HG03460 (cell line): ENCODE measurements around the gene SMIM3.

Source experiments
- ATAC-seq: cut with Tn5 transposase; IDR thresholded peaks from one replicate; pipeline ENCODE4 v1.9.1; 2021; ENCODE audit not compliant: unreplicated experiment

Gene SMIM3

GRCh38 chr5:150765011-150765798 lies 13.4 kb upstream of the SMIM3 start:
- ATAC-seq = no peak

- no peak for ATAC-seq
These were observed 12.8 kb upstream of the SMIM3 start for GRCh38 chr5:150765799-150766169.

GRCh38 chr5:150766251-150766650 lies 12.3 kb upstream of the SMIM3 start:
- ATAC-seq = no peak

DNA sequence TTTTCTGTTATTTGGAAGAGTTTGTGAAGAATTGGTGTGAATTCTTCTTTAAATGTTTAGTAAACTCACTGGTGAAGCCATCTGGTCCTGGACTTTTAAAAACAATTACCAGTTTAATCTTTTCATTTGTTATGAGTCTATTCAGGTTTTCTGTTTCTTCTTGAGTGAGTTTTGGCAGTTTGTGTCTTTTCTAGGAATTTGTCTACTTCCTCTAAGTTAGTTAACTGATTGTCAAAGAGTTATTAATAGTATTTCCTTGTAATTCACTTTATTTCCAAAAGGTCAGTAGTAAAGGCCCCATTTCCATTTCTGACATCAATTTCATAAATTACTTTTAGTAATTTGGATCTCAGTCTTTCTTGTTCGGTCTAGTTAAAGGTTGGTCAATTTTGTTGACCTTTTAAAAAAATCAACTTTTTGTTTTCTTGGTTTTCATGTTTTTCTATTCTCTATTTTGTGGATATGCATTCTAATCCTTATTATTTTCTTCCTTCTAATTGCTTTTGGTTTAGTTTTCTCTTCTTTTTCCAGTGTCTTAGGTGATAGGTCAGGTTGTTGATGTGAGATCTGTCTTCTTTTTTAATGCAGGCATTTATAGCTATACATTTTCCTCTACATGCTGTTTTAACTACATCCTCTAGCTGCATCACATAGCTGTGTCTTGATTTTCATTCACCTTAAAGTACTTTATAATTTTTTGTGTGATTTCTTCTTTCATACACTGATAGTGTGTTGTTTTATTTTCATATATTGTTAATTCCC lies 7.3 kb upstream of the SMIM3 start:
- ATAC-seq = no peak

DNA sequence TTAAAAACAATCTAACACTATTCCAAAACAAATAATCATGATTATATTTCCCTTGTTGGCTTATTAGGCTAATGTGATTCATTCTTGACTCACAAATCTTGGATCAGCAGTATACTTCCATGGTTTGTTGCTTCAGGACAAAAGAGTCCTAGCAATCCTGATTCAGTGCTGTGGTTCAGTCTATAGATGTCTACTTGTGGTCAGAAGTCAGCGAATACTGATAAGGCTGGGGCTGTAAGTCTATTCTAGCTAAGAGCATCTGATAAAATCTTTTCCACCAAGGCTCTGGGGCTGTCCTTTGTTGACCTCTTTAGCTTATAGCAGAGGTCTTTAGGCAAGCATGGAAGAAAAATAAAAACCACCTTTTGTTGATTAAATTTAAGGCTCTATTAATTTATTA lies 4.4 kb upstream of the SMIM3 start:
- no peak for ATAC-seq

- ATAC-seq = no peak
These were observed 872 bp upstream of the SMIM3 start for GRCh38 chr5:150777685-150778084.

- no peak for ATAC-seq
These were observed 455 bp upstream of the SMIM3 start for GRCh38 chr5:150778088-150778516.

- no peak for ATAC-seq
These were observed 1.0 kb downstream of the SMIM3 start for GRCh38 chr5:150779397-150780186.

- ATAC-seq = peak; percentile 47
These were observed 1.7 kb downstream of the SMIM3 start for GRCh38 chr5:150780187-150780692.

GRCh38 chr5:150780816-150781221 lies 2.3 kb downstream of the SMIM3 start:
- no peak for ATAC-seq

GRCh38 chr5:150781706-150782614 lies 3.4 kb downstream of the SMIM3 start:
- ATAC-seq = no peak

- ATAC-seq = no peak
These were observed 4.3 kb downstream of the SMIM3 start for GRCh38 chr5:150782850-150783249.

- peak; percentile 47 for ATAC-seq
These were observed 4.9 kb downstream of the SMIM3 start for GRCh38 chr5:150783422-150783928.

DNA sequence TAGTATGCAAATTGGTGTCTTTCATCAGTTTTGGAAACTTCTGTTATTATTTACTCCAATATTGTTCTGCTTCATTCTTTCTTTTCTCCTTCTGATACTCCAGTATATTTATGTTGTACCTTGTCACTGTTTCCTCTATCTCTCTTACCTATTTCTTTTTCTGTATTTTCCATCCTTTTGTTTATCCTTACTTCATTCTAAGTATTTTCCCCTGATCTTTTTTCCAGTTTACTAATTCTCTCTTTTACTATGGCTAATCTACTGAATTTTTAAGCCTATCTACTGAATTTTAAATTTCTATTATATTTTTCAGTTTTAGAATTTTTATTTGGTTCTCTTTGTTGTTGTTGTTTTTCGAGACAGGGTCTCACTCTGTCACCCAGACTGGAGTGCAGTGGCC lies 7.4 kb downstream of the SMIM3 start:
- ATAC-seq = no peak

- ATAC-seq = no peak
These were observed 8.3 kb downstream of the SMIM3 start for GRCh38 chr5:150786876-150787275.

DNA sequence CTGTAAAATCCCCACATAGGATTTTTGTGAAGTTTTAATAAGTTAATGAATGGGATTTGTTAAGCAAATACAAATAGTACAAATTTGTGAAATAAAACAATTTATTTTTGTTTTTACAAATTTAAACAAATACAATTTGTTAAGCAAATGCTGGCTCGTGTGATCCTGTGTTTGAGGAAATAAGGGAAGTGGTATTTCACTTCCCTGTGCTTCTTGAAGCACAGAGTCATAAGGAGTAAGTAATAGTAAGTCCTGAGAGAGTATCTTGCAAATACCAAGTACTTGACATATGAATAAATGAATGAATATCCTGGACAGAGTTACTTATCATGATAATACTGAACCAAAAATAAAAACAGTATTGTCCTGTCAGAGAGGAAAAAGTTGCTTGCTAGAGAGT lies 9.1 kb downstream of the SMIM3 start:
- no peak for ATAC-seq

- no peak for ATAC-seq
These were observed 10.4 kb downstream of the SMIM3 start for GRCh38 chr5:150788977-150789376.

DNA sequence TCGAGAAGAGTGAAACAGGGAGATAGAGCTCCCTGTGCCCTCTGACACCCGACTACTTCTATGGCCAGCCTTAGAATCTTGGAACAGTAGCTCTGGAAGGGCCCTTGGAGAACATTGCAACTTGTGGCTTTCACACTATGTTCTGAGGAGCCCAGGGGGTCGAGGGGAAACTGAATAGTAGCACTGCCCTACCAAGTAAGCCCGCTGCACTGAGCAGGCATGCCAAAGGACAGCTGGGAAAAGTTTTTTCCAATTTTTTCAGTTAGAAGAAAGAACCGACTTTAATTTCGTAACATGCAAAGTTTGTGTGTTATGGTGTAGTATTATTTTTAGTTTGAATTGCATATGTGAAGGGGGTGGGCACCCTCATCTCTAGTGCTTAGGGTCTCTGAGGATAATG lies 10.9 kb downstream of the SMIM3 start:
- ATAC-seq = no peak

- peak; percentile 92 for ATAC-seq
These were observed 11.5 kb downstream of the SMIM3 start for GRCh38 chr5:150789943-150790611.

DNA sequence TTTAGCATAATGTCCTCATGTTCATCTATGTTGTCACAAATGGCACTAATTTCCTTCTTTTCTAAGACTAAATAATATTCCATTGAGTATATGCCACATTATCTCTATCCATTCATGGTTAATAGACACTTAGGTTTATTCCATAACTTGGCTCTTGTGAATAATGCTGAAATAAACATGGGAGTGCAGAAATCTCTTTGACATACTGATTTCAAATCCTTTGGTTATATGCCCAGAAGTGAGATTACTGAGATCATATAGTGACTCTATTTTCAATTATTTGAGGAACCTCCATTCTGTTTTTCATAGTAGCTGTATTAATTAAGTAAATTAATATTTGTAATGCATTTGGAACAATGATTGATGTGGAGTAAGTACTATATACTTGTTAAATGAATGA lies 13.0 kb downstream of the SMIM3 start:
- no peak for ATAC-seq
